Measurements from ENCODE around the gene CEP78.

Gene CEP78

GRCh38 chr9:78291240-78291925 is 55.5 kb downstream of the CEP78 start:
- TF ChIP-seq CTCF (IDR thresholded peaks at IDR 0.05): no peak
- no peak overlapping the region for H3K9ac ChIP-seq

GRCh38 chr9:78292026-78292425 is 56.2 kb downstream of the CEP78 start:
- Histone ChIP-seq H3K27ac (no peak overlapping the region), H3K36me3 (ENCODE audit: control insufficient read depth, insufficient read depth, low read length) (no peaks in the 10 kb centered on the region), H3K27me3 (ENCODE audit: control insufficient read depth, insufficient read depth, low read length) (no peaks in the 10 kb centered on the region), H3K4me3 (ENCODE audit: low read depth, low read length) (no peak overlapping the region), H3K4me1 (no peaks in the 10 kb centered on the region), H3K9ac (no peak overlapping the region), H3K4me2 (ENCODE audit: low read length) (no peak overlapping the region), H3K79me2 (no peaks in the 10 kb centered on the region), H3K9me3 (ENCODE audit: control insufficient read depth, low read length) (no peaks in the 10 kb centered on the region), H2AFZ (no peak overlapping the region)
- TF ChIP-seq CTCF (IDR thresholded peaks at IDR 0.05): no peak

More at GRCh38 chr9:78291240-78291925, 55.5 kb downstream of the CEP78 start:
- Histone ChIP-seq H3K4me3 (ENCODE audit: low read depth, low read length) (no peak overlapping the region), H3K4me1 (no peaks in the 10 kb centered on the region), H3K36me3 (ENCODE audit: control insufficient read depth, insufficient read depth, low read length) (no peaks in the 10 kb centered on the region), H3K27me3 (ENCODE audit: control insufficient read depth, insufficient read depth, low read length) (no peaks in the 10 kb centered on the region), H2AFZ (no peak overlapping the region), H3K9me3 (ENCODE audit: control insufficient read depth, low read length) (no peaks in the 10 kb centered on the region), H3K79me2 (no peaks in the 10 kb centered on the region), H3K4me2 (ENCODE audit: low read length) (no peak overlapping the region), H3K27ac (no peak overlapping the region)

GRCh38 chr9:78292716-78293497 is 57.0 kb downstream of the CEP78 start:
- TF ChIP-seq CTCF (IDR thresholded peaks at IDR 0.05): no peak
- no peaks in the 10 kb centered on the region for H3K4me1 ChIP-seq

GRCh38 chr9:78294290-78295176 is 58.7 kb downstream of the CEP78 start:
- Histone ChIP-seq H3K36me3 (ENCODE audit: control insufficient read depth, insufficient read depth, low read length) (no peaks in the 10 kb centered on the region), H3K4me1 (no peaks in the 10 kb centered on the region), H3K79me2 (no peaks in the 10 kb centered on the region), H3K4me2 (ENCODE audit: low read length) (no peak overlapping the region), H3K9me3 (ENCODE audit: control insufficient read depth, low read length) (no peaks in the 10 kb centered on the region), H3K27ac (no peak overlapping the region), H3K4me3 (ENCODE audit: low read depth, low read length) (no peak overlapping the region), H3K27me3 (ENCODE audit: control insufficient read depth, insufficient read depth, low read length) (no peaks in the 10 kb centered on the region), H3K9ac (no peak overlapping the region), H2AFZ (no peak overlapping the region)
- TF ChIP-seq CTCF (IDR thresholded peaks at IDR 0.05): no peak

More at GRCh38 chr9:78292716-78293497, 57.0 kb downstream of the CEP78 start:
- Histone ChIP-seq H3K4me2 (ENCODE audit: low read length) (no peak overlapping the region), H3K36me3 (ENCODE audit: control insufficient read depth, insufficient read depth, low read length) (no peaks in the 10 kb centered on the region), H3K9me3 (ENCODE audit: control insufficient read depth, low read length) (no peaks in the 10 kb centered on the region), H3K4me3 (ENCODE audit: low read depth, low read length) (no peak overlapping the region), H2AFZ (no peak overlapping the region), H3K9ac (no peak overlapping the region), H3K79me2 (no peaks in the 10 kb centered on the region), H3K27me3 (ENCODE audit: control insufficient read depth, insufficient read depth, low read length) (no peaks in the 10 kb centered on the region), H3K27ac (no peak overlapping the region)
